Uterus (tissue), 2 donors: Measurements from ENCODE around the gene GARNL3.

Source experiments
- CTCF ChIP-seq, 4 experiments: fragments of 200-600 bp in 2 of 4; fragments of 450-650 bp in 2 of 4; sonication (generic) in 2 of 4; IDR thresholded peaks; one replicate each; pipeline ENCODE4 v1.5.1; 2016 to 2019; ENCODE audit warnings: antibody characterized with exemption in 4 of 4, mild to moderate bottlenecking in 2 of 4, moderate library complexity in 1 of 4
- POLR2A ChIP-seq, 2 donors: fragments of 450-650 bp; IDR thresholded peaks; one replicate each; pipeline ENCODE4 v1.6.1; 2016; ENCODE audit warnings: antibody characterized with exemption in 2 of 2, mild to moderate bottlenecking in 1 of 2, moderate library complexity in 1 of 2

- TF ChIP-seq CTCF (IDR thresholded peaks at IDR 0.05) (no peak), POLR2A (IDR thresholded peaks at IDR 0.05) (no peak)
These were observed 79.9 kb downstream of the GARNL3 start for GRCh38 chr9:127344368-127345000.
